Activated CD4-positive, alpha-beta memory T cell treated with anti-CD3 and anti-CD28 coated beads for 36 hours (primary cell): ENCODE results near the gene FAM81B. TPM values are rescaled to one million over a fixed set of nuclear protein-coding genes. Genes with fewer than 3 reads are reported as not detected.
"Not testable (repeated sequence)": the region's sequence is repeated elsewhere in the genome, so short reads cannot be mapped to it uniquely, and the experiment has no call there.

Experiments used
- CTCF ChIA-PET: fragments of 350-600 bp; sonication (Branson Sonifier 250); formaldehyde crosslinking; loops from one replicate; lab custom pipeline; 2021; ENCODE audit warnings: antibody characterized with exemption, inconsistent platforms; lab: Charles Lee
- POLR2A ChIA-PET: fragments of 350-600 bp; sonication (Branson Sonifier 250); formaldehyde crosslinking; loops from one replicate; lab custom pipeline; 2021; ENCODE audit warnings: antibody characterized with exemption; lab: Charles Lee
- DNase-seq: peaks from one replicate; pipeline ENCODE4 v3.0.0-alpha.2; 2020
- H3K27ac Mint-ChIP-seq: one replicate; pipeline ENCODE4 v1.8.0; 2021; ENCODE audit warnings: mixed read lengths
- H3K27me3 Mint-ChIP-seq: one replicate; pipeline ENCODE4 v1.8.0; 2021; ENCODE audit warnings: mixed read lengths
- H3K36me3 Mint-ChIP-seq: one replicate; pipeline ENCODE4 v1.8.0; 2021; ENCODE audit warnings: mixed read lengths
- H3K4me1 Mint-ChIP-seq: one replicate; pipeline ENCODE4 v1.8.0; 2021; ENCODE audit warnings: low read depth, mixed read lengths
- H3K4me3 Mint-ChIP-seq: one replicate; pipeline ENCODE4 v1.8.0; 2021; ENCODE audit warnings: mild to moderate bottlenecking, mixed read lengths
- H3K9me3 Mint-ChIP-seq: one replicate; pipeline ENCODE4 v1.8.0; 2021; ENCODE audit warnings: mixed read lengths
- intact Hi-C: fragments of 100-400 bp; cut with micrococcal nuclease; formaldehyde crosslinking; loops from one replicate; pipeline ENCODE4 v1.15.1; 2023
- total RNA-seq, 2 experiments: library from RNA; stranded (reverse); gene quantifications; one replicate each; pipeline ENCODE4 v1.2.3, GENCODE V29; 2021

Gene FAM81B
- total RNA-seq, 2 experiments from 2014 or later, result not detected

GRCh38 chr5:95379133-95379532 is 12.0 kb upstream of the FAM81B start:
- H3K27me3 Mint-ChIP-seq, result no peaks in the 10 kb centered on the region
- CTCF ChIA-PET, result no interaction called here
- no peak for DNase-seq
- peaks cover 8% of the 10 kb centered on the region for H3K4me1 Mint-ChIP-seq
- POLR2A ChIA-PET, result no interaction called here
- no peaks in the 10 kb centered on the region for H3K9me3 Mint-ChIP-seq
- H3K4me3 Mint-ChIP-seq, result no peak overlapping the region
- intact Hi-C loops, result no loop called here
- no peak overlapping the region for H3K27ac Mint-ChIP-seq
- no peaks in the 10 kb centered on the region for H3K36me3 Mint-ChIP-seq

- H3K27me3 Mint-ChIP-seq, result no peaks in the 10 kb centered on the region
- ChIA-PET POLR2A (no interaction called here), CTCF (no interaction called here)
- H3K36me3 Mint-ChIP-seq, result no peaks in the 10 kb centered on the region
- no peak for DNase-seq
- H3K27ac Mint-ChIP-seq, result no peak overlapping the region
- H3K9me3 Mint-ChIP-seq, result no peaks in the 10 kb centered on the region
- peaks cover 8% of the 10 kb centered on the region for H3K4me1 Mint-ChIP-seq
- no peak overlapping the region for H3K4me3 Mint-ChIP-seq
- intact Hi-C loops, result no loop called here
Measured at GRCh38 chr5:95380103-95380628, 11.0 kb upstream of the FAM81B start.

- no peak for DNase-seq
- Mint-ChIP-seq H3K4me3 (no peak overlapping the region), H3K27ac (no peak overlapping the region), H3K9me3 (no peaks in the 10 kb centered on the region), H3K27me3 (peaks cover 2% of the 10 kb centered on the region), H3K36me3 (no peaks in the 10 kb centered on the region), H3K4me1 (peaks cover 8% of the 10 kb centered on the region)
- CTCF ChIA-PET, result no interaction called here
- POLR2A ChIA-PET, result no interaction called here
- intact Hi-C loops, result no loop called here
Measured at GRCh38 chr5:95382801-95383200, 8.4 kb upstream of the FAM81B start.

GRCh38 chr5:95384485-95385213 is 6.5 kb upstream of the FAM81B start:
- POLR2A ChIA-PET, result no interaction called here
- no peak overlapping the region for H3K27ac Mint-ChIP-seq
- H3K36me3 Mint-ChIP-seq, result no peaks in the 10 kb centered on the region
- H3K27me3 Mint-ChIP-seq, result peaks cover 3% of the 10 kb centered on the region
- H3K4me1 Mint-ChIP-seq, result peaks cover 8% of the 10 kb centered on the region
- intact Hi-C loops, result no loop called here
- no peaks in the 10 kb centered on the region for H3K9me3 Mint-ChIP-seq
- no peak overlapping the region for H3K4me3 Mint-ChIP-seq
- CTCF ChIA-PET, result interaction anchor here (0.9 kb wide), 1 partner anchor 9 kb away, joined by 3 read pairs; no protein-coding TSS in a partner anchor
- no peak for DNase-seq

GRCh38 chr5:95385334-95385733 is 5.8 kb upstream of the FAM81B start:
- Mint-ChIP-seq H3K27ac (no peak overlapping the region), H3K36me3 (no peaks in the 10 kb centered on the region), H3K9me3 (no peaks in the 10 kb centered on the region), H3K27me3 (peaks cover 3% of the 10 kb centered on the region), H3K4me1 (peaks cover 2% of the 10 kb centered on the region), H3K4me3 (no peak overlapping the region)
- no peak for DNase-seq
- POLR2A ChIA-PET, result no interaction called here
- CTCF ChIA-PET, result interaction anchor here (0.9 kb wide), 1 partner anchor 8 kb away, joined by 3 read pairs; no protein-coding TSS in a partner anchor
- intact Hi-C loops, result no loop called here

GRCh38 chr5:95391965-95392364 is 799 bp downstream of the FAM81B start:
- H3K9me3 Mint-ChIP-seq, H3K4me1 Mint-ChIP-seq, H3K27ac Mint-ChIP-seq, POLR2A ChIA-PET, H3K36me3 Mint-ChIP-seq, H3K4me3 Mint-ChIP-seq, DNase-seq, CTCF ChIA-PET, intact Hi-C loops, H3K27me3 Mint-ChIP-seq: not testable (repeated sequence)

- no peak overlapping the region for H3K4me3 Mint-ChIP-seq
- POLR2A ChIA-PET, result no interaction called here
- no peaks in the 10 kb centered on the region for H3K4me1 Mint-ChIP-seq
- DNase-seq, result no peak
- peaks cover 7% of the 10 kb centered on the region for H3K27me3 Mint-ChIP-seq
- no peak overlapping the region for H3K27ac Mint-ChIP-seq
- peaks cover 8% of the 10 kb centered on the region for H3K9me3 Mint-ChIP-seq
- CTCF ChIA-PET, result interaction anchor here (0.8 kb wide), 1 partner anchor 8 kb away, joined by 3 read pairs; no protein-coding TSS in a partner anchor
- H3K36me3 Mint-ChIP-seq, result no peaks in the 10 kb centered on the region
- intact Hi-C loops, result no loop called here
Measured at GRCh38 chr5:95392593-95393182, 1.5 kb downstream of the FAM81B start.

- CTCF ChIA-PET, result interaction anchor here (0.8 kb wide), 1 partner anchor 8 kb away, joined by 3 read pairs; no protein-coding TSS in a partner anchor
- H3K27ac Mint-ChIP-seq, result no peak overlapping the region
Measured at GRCh38 chr5:95393279-95393678, 2.1 kb downstream of the FAM81B start.

GRCh38 chr5:95398989-95399388 is 7.8 kb downstream of the FAM81B start:
- no peaks in the 10 kb centered on the region for H3K36me3 Mint-ChIP-seq
- no peaks in the 10 kb centered on the region for H3K4me1 Mint-ChIP-seq
- DNase-seq, result no peak
- CTCF ChIA-PET, result no interaction called here
- intact Hi-C loops, result no loop called here
- H3K27me3 Mint-ChIP-seq, result peaks cover 3% of the 10 kb centered on the region
- POLR2A ChIA-PET, result no interaction called here
- no peaks in the 10 kb centered on the region for H3K9me3 Mint-ChIP-seq
- H3K4me3 Mint-ChIP-seq, result no peak overlapping the region
- H3K27ac Mint-ChIP-seq, result no peak overlapping the region

More at GRCh38 chr5:95393279-95393678, 2.1 kb downstream of the FAM81B start:
- DNase-seq, result no peak
- Mint-ChIP-seq H3K27me3 (peaks cover 4% of the 10 kb centered on the region), H3K36me3 (no peaks in the 10 kb centered on the region), H3K4me3 (no peak overlapping the region), H3K9me3 (peaks cover 8% of the 10 kb centered on the region), H3K4me1 (no peaks in the 10 kb centered on the region)
- POLR2A ChIA-PET, result no interaction called here
- intact Hi-C loops, result no loop called here

GRCh38 chr5:95401626-95402025 is 10.5 kb downstream of the FAM81B start:
- ChIA-PET CTCF (no interaction called here), POLR2A (no interaction called here)
- Mint-ChIP-seq H3K4me1 (no peaks in the 10 kb centered on the region), H3K4me3 (no peak overlapping the region), H3K27ac (no peak overlapping the region), H3K36me3 (no peaks in the 10 kb centered on the region), H3K27me3 (no peaks in the 10 kb centered on the region), H3K9me3 (no peaks in the 10 kb centered on the region)
- intact Hi-C loops, result no loop called here
- no peak for DNase-seq

- H3K9me3 Mint-ChIP-seq, result no peaks in the 10 kb centered on the region
- H3K27ac Mint-ChIP-seq, result no peak overlapping the region
- ChIA-PET CTCF (no interaction called here), POLR2A (no interaction called here)
- DNase-seq, result no peak
- H3K27me3 Mint-ChIP-seq, result peaks cover 8% of the 10 kb centered on the region
- intact Hi-C loops, result no loop called here
- H3K4me1 Mint-ChIP-seq, result no peaks in the 10 kb centered on the region
- H3K4me3 Mint-ChIP-seq, result no peak overlapping the region
- no peaks in the 10 kb centered on the region for H3K36me3 Mint-ChIP-seq
Measured at GRCh38 chr5:95403996-95404395, 12.8 kb downstream of the FAM81B start.

GRCh38 chr5:95406426-95407090 is 15.4 kb downstream of the FAM81B start:
- Mint-ChIP-seq H3K4me3 (no peak overlapping the region), H3K4me1 (no peaks in the 10 kb centered on the region), H3K9me3 (no peaks in the 10 kb centered on the region), H3K27me3 (peaks cover 10% of the 10 kb centered on the region), H3K36me3 (no peaks in the 10 kb centered on the region), H3K27ac (no peak overlapping the region)
- ChIA-PET CTCF (interaction anchor here (0.6 kb wide), 1 partner anchor 376 kb away, joined by 3 read pairs; no protein-coding TSS in a partner anchor), POLR2A (no interaction called here)
- no peak for DNase-seq
- intact Hi-C loops, result no loop called here
